A549 (cell line): ENCODE data around the gene OVCH1.

Source experiments
- CEBPB ChIP-seq, 2 experiments: fragments of >200 bp in 1 of 2; sonication (Bioruptor Twin) in 1 of 2; formaldehyde crosslinking in 1 of 2; IDR thresholded peaks; 2 replicates each; pipeline ENCODE4 v1.6.1; 2012 to 2016
- CHD4 ChIP-seq: fragments of 200-600 bp; sonication (generic); IDR thresholded peaks from 2 replicates; pipeline ENCODE4 v1.6.1; 2016; ENCODE audit warnings: antibody characterized with exemption, mild to moderate bottlenecking, borderline replicate concordance
- EP300 ChIP-seq, 2 experiments: fragments of >200 bp; sonication (Bioruptor Twin); formaldehyde crosslinking; IDR thresholded peaks; 2 replicates in 1 of 2; 3 replicates in 1 of 2; pipeline ENCODE4 v1.6.1; 2016 to 2017
- ESRRA ChIP-seq: fragments of 150-350 bp; IDR thresholded peaks from 2 replicates; pipeline ENCODE4 v1.6.1; 2014; ENCODE audit warnings: mild to moderate bottlenecking, low read length, borderline replicate concordance
- HOXA7 ChIP-seq: fragments of 250-450 bp; sonication (Bioruptor Pico); IDR thresholded peaks from 2 replicates; pipeline ENCODE4 v1.5.0; 2020; ENCODE audit warnings: mild to moderate bottlenecking, moderate library complexity
- MAFK ChIP-seq: fragments of 450-650 bp; IDR thresholded peaks from 2 replicates; pipeline ENCODE4 v1.6.1; 2014; ENCODE audit not compliant: partially characterized antibody
- NR3C1 ChIP-seq: fragments of >200 bp; sonication (Bioruptor Twin); formaldehyde crosslinking; IDR thresholded peaks from 3 replicates; pipeline ENCODE4 v1.6.1; 2017
- POLR2A ChIP-seq: IDR thresholded peaks from 2 replicates; pipeline ENCODE4 v1.6.1; 2012; ENCODE audit warnings: mild to moderate bottlenecking, low read length
- RFX5 ChIP-seq: fragments of 450-650 bp; IDR thresholded peaks from 2 replicates; pipeline ENCODE4 v1.7.1; 2014; ENCODE audit warnings: antibody characterized with exemption, mild to moderate bottlenecking, moderate library complexity
- TF ChIP-seq, protein P1 (sequence below): fragments of 200-600 bp; sonication (generic); IDR thresholded peaks from 2 replicates; pipeline ENCODE4 v1.6.1; 2016; ENCODE audit warnings: antibody characterized with exemption, mild to moderate bottlenecking, moderate library complexity
- TF ChIP-seq, protein P2 (sequence below): fragments of >200 bp; sonication (Bioruptor Twin); formaldehyde crosslinking; IDR thresholded peaks from 3 replicates; pipeline ENCODE4 v1.5.1; 2016
- TF ChIP-seq, protein P3 (sequence below): IDR thresholded peaks from 2 replicates; pipeline ENCODE4 v1.6.1; 2012

DNA sequence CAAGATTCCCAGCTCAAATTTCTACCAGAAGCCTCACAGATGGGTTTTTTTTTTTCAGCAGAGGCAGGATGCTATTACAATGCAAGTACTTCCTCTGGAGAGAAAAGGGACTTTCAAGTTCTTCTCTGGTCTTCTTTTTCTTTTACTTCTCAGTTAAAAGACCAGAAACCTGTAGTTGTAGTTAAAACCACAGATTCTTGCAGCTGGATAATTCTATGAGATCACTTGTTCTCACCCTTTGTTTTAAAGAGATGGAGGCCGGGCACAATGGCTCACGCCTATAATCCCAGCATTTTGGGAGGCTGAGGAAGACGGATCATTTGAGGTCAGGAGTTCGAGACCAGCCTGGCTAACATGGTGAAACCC is 47.6 kb upstream of the OVCH1 start:
- TF ChIP-seq HOXA7 (no peak), CHD4 (no peak), EP300 (IDR thresholded peaks at IDR 0.05) (no peak), NR3C1 (no peak), CEBPB (IDR thresholded peaks at IDR 0.05) (no peak), RFX5 (no peak), MAFK (no peak), POLR2A (no peak), ESRRA (no peak)
- TF ChIP-seq, protein P1, sequence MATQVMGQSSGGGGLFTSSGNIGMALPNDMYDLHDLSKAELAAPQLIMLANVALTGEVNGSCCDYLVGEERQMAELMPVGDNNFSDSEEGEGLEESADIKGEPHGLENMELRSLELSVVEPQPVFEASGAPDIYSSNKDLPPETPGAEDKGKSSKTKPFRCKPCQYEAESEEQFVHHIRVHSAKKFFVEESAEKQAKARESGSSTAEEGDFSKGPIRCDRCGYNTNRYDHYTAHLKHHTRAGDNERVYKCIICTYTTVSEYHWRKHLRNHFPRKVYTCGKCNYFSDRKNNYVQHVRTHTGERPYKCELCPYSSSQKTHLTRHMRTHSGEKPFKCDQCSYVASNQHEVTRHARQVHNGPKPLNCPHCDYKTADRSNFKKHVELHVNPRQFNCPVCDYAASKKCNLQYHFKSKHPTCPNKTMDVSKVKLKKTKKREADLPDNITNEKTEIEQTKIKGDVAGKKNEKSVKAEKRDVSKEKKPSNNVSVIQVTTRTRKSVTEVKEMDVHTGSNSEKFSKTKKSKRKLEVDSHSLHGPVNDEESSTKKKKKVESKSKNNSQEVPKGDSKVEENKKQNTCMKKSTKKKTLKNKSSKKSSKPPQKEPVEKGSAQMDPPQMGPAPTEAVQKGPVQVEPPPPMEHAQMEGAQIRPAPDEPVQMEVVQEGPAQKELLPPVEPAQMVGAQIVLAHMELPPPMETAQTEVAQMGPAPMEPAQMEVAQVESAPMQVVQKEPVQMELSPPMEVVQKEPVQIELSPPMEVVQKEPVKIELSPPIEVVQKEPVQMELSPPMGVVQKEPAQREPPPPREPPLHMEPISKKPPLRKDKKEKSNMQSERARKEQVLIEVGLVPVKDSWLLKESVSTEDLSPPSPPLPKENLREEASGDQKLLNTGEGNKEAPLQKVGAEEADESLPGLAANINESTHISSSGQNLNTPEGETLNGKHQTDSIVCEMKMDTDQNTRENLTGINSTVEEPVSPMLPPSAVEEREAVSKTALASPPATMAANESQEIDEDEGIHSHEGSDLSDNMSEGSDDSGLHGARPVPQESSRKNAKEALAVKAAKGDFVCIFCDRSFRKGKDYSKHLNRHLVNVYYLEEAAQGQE: no peak
- TF ChIP-seq, protein P2, sequence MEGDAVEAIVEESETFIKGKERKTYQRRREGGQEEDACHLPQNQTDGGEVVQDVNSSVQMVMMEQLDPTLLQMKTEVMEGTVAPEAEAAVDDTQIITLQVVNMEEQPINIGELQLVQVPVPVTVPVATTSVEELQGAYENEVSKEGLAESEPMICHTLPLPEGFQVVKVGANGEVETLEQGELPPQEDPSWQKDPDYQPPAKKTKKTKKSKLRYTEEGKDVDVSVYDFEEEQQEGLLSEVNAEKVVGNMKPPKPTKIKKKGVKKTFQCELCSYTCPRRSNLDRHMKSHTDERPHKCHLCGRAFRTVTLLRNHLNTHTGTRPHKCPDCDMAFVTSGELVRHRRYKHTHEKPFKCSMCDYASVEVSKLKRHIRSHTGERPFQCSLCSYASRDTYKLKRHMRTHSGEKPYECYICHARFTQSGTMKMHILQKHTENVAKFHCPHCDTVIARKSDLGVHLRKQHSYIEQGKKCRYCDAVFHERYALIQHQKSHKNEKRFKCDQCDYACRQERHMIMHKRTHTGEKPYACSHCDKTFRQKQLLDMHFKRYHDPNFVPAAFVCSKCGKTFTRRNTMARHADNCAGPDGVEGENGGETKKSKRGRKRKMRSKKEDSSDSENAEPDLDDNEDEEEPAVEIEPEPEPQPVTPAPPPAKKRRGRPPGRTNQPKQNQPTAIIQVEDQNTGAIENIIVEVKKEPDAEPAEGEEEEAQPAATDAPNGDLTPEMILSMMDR: no peak
- TF ChIP-seq, protein P3, sequence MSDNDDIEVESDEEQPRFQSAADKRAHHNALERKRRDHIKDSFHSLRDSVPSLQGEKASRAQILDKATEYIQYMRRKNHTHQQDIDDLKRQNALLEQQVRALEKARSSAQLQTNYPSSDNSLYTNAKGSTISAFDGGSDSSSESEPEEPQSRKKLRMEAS: no peak
